GM18508 (cell line): ENCODE measurements around the gene PPDPF.
"Not testable (repeated sequence)": the region's sequence is repeated elsewhere in the genome, so short reads cannot be mapped to it uniquely, and the experiment has no call there.

Experiments used
- ATAC-seq: cut with Tn5 transposase; IDR thresholded peaks from one replicate; pipeline ENCODE4 v1.9.1; 2021; ENCODE audit warnings: moderate number of reproducible peaks; ENCODE audit not compliant: insufficient read depth, unreplicated experiment

PPDPF gene

GRCh38 chr20:63499338-63499969 is 21.1 kb upstream of the PPDPF start:
- ATAC-seq: no peak

GRCh38 chr20:63500151-63500901 is 20.2 kb upstream of the PPDPF start:
- no peak for ATAC-seq

- ATAC-seq: no peak
These were observed 19.4 kb upstream of the PPDPF start for GRCh38 chr20:63500902-63501817.

GRCh38 chr20:63501818-63502670 is 18.5 kb upstream of the PPDPF start:
- no peak for ATAC-seq

GRCh38 chr20:63502671-63503172 is 17.8 kb upstream of the PPDPF start:
- no peak for ATAC-seq

- ATAC-seq: no peak
These were observed 17.0 kb upstream of the PPDPF start for GRCh38 chr20:63503524-63503923.

GRCh38 chr20:63504642-63505041 is 15.9 kb upstream of the PPDPF start:
- no peak for ATAC-seq

- ATAC-seq: no peak
These were observed 15.3 kb upstream of the PPDPF start for GRCh38 chr20:63505281-63505680.

- no peak for ATAC-seq
These were observed 14.8 kb upstream of the PPDPF start for GRCh38 chr20:63505723-63506122.

GRCh38 chr20:63507083-63507743 is 13.4 kb upstream of the PPDPF start:
- ATAC-seq: no peak

GRCh38 chr20:63508072-63508768 is 12.3 kb upstream of the PPDPF start:
- no peak for ATAC-seq

GRCh38 chr20:63509088-63509564 is 11.4 kb upstream of the PPDPF start:
- no peak for ATAC-seq

- ATAC-seq: no peak
These were observed 7.4 kb upstream of the PPDPF start for GRCh38 chr20:63513207-63513606.

GRCh38 chr20:63514520-63514919 is 6.0 kb upstream of the PPDPF start:
- not testable (repeated sequence) for ATAC-seq

- no peak for ATAC-seq
These were observed 2.9 kb upstream of the PPDPF start for GRCh38 chr20:63517376-63518309.

- ATAC-seq: no peak
These were observed 2.2 kb upstream of the PPDPF start for GRCh38 chr20:63518351-63518861.

- ATAC-seq: no peak
These were observed 1.5 kb upstream of the PPDPF start for GRCh38 chr20:63518946-63519667.
